ENCODE measurements around the gene PALD1.

GRCh38 chr10:70455213-70455630 lies 23.3 kb upstream of the PALD1 start:
- TF ChIP-seq POLR2A (IDR thresholded peaks at IDR 0.05; ENCODE audit: low read length) (no peak), GATA1 (IDR thresholded peaks at IDR 0.05; ENCODE audit: low read depth, low read length) (no peak)

All from erythroblast (primary cell).